ENCODE data around the gene CPTP.
A peak's percentile ranks its signal among the peaks of the same experiment; 100 is the strongest.

Gene CPTP
- long read RNA-seq, donor 1, transcript CPTP-201 (3 exons, 2,190 nt) = major isoform, 5 of 8 reads
- long read RNA-seq, donor 1, partial matches to known transcripts = 0 of 8 reads
- long read RNA-seq, donor 1, other reads (novel, unspliced or antisense) = 0 of 8 reads
- long read RNA-seq, donor 2, transcript CPTP-201 (3 exons, 2,190 nt) = major isoform, 9 of 13 reads
- long read RNA-seq, donor 2, partial matches to known transcripts = 0 of 13 reads
- long read RNA-seq, donor 2, other reads (novel, unspliced or antisense) = 0 of 13 reads
- long read RNA-seq, donor 3, partial matches to known transcripts = 0 of 5 reads
- long read RNA-seq, donor 3, other reads (novel, unspliced or antisense) = 0 of 5 reads
- long read RNA-seq, donor 4, transcript CPTP-202 (2 exons, 1,101 nt) = minor isoform, 5 of 15 reads
- long read RNA-seq, donor 4, transcript CPTP-201 (3 exons, 2,190 nt) = major isoform, 10 of 15 reads
- long read RNA-seq, donor 4, partial matches to known transcripts = 0 of 15 reads
- long read RNA-seq, donor 4, other reads (novel, unspliced or antisense) = 0 of 15 reads
- long read RNA-seq, donor 5, transcript CPTP-201 (3 exons, 2,190 nt) = major isoform, 12 of 22 reads
- long read RNA-seq, donor 5, partial matches to known transcripts = 9 of 22 reads
- long read RNA-seq, donor 5, other reads (novel, unspliced or antisense) = 0 of 22 reads
- long read RNA-seq, donor 6, transcript CPTP-202 (2 exons, 1,101 nt) = minor isoform, 10 of 62 reads
- long read RNA-seq, donor 6, transcript CPTP-201 (3 exons, 2,190 nt) = major isoform, 19 of 62 reads
- long read RNA-seq, donor 6, partial matches to known transcripts = 11 of 62 reads
- long read RNA-seq, donor 6, other reads (novel, unspliced or antisense) = 21 of 62 reads
- long read RNA-seq, donor 7, transcript CPTP-201 (3 exons, 2,190 nt) = major isoform, 19 of 23 reads
- long read RNA-seq, donor 7, partial matches to known transcripts = 0 of 23 reads
- long read RNA-seq, donor 7, other reads (novel, unspliced or antisense) = 0 of 23 reads
- long read RNA-seq, donor 8, transcript CPTP-201 (3 exons, 2,190 nt) = major isoform, 5 of 9 reads
- long read RNA-seq, donor 8, partial matches to known transcripts = 0 of 9 reads
- long read RNA-seq, donor 8, other reads (novel, unspliced or antisense) = 0 of 9 reads

DNA sequence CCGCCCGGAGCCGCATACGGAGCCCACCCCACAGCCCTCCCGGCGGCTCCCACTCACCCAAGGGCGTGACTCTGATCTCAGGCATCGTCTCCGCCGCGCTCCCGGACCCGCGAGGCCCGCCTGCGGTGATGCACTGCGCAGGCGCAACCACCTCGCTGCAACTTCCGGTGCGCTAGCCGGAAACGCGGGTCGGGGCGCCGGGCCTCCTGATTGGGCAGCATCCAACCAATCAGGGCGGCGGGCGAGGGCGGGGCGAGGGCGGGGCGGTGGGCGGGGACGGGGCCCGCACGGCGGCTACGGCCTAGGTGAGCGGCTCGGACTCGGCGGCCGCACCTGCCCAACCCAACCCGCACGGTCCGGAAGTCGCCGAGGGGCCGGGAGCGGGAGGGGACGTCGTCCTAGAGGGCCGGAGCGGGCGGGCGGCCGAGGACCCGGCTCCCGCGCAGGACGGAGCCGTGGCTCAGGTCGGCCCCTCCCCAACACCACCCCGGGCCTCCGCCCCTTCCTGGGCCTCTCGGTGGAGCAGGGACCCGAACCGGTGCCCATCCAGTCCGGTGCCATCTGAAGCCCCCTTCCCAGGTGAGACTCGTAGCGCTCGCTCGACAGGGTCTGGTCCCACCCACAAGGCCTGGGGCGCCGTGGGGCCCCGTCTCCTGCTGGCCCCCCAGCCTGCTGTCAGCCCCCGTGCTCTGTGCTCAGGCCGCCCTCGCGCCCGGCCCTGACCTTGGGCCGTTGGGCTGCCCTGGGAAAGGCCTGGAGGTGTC, at the start of gene CPTP, which contains the start of gene INTS11:
Gene CPTP (plus strand): TSS at position 279 of the 764 bp plus-strand sequence. CDS start 2,109 bp downstream, outside the sequence.
Gene INTS11 (minus strand): TSS at position 137 of the 764 bp plus-strand sequence. CDS start 52 bp downstream, at position 85.
- DNase-seq = peak; percentile 80

DNA sequence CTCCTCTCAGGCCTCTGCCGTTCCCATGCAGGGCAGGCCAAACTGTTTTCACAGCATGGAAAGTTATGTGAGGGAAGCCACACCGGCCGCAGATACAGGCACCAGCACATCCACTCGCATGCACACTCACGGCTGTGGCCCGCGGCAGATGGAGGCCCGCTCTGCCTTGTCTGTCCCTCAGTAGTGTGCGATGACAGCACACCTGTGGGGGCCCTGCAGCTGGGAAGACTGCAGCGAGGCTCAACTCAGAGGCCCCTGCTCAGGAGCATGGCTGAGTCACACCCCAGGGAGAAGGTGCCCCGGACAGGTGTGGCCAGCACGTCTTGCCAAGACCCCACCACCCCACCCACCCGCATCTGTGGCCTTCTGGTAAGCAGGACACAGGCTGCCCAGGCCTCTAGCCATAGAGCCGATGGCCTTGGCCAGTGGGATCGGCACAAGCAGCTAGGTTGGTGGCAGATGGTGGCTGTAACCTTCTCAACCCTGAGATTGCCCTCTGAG, 49.6 kb upstream of the CPTP start:
- no peak for DNase-seq

DNA sequence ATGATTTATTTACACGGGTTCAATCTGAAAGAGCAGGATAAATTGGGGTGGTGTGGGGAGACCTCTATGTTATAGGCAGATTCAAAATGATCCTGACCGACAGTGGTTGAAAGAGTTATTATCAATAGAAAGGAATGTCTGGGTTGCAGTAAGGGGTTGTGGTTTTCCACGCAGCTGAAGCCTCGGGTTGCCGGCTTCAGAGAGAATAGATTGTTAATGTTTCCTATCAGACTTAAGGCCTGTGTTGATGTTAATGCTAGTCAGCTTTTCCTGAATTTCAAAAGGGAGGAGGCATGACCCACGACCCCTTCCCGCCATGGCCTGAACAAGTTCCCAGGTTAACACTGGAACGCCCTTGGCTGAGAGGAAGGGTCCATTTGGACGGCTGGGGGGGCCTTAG, 48.8 kb upstream of the CPTP start:
- no peak for DNase-seq

DNA sequence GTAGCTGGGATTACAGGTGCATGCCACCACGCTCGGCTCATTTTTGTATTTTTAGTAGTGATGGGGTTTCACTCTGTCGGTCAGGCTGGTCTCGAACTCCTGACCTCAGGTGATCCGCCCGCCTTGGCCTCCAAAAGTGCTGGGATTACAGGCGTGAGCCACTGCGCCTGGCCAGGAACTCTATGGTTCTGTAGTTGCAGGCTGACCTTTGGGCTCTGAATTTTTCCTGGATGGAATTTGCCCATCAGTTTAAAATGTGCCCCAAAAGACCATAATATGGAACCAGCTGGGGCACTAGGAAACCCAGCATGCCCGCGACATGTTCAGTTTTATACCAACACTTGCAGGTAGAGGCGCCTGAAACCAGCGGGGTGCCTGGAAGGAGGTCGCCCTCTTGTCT, 46.0 kb upstream of the CPTP start:
- no peak for DNase-seq

DNA sequence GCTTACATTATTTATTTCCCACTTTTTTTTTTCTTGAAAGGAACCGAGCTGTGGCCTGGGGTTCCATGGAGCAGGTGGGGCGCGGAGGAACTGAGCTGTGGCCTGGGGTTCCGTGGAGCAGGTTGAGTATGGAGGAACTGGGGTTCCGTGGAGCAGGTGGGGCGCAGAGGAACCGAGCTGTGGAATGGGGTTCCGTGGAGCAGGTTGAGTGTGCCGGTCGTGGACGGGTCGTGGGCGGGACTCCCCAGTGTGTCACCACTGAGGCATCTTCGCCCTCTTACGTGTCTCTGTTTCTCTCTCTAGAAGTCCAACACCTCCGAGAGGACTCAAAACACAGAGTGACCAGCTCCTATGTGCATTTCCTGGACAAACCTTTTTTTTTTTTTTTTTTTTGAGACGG, 45.6 kb upstream of the CPTP start:
- DNase-seq = no peak

DNA sequence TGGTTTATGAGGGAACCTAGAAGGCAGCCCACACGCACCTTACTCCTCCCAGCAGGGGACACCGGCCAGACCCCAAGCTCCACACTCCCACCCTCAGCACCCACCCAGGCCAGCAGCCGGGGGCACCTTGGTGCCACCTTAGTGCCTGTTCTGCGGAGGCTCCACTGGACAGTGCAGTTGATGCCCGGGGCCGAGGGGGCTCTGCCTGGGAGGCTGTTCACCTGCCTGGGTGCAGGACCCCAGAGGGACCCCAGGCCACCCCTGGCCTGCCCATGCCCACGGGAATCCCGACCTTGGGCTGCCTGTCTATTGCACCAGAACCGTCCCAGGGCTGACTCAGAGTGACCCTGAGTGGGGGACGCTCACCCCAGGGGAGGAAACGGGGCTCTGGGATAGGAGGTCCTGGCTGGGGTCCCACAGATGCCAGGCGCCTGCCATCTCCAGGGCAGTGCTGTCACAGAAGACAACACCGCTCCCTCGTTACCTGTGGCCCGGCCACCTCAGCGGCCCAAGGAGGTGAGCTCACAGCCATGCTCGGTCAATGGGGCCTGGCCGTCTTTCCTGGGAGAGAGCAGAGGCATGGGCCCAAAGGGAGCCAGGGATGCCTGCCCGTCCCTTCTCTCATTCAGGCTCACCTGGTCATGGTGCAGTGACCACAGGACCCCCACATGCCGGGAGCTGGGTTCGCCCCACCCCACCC, 43.7 kb upstream of the CPTP start:
- no peak for DNase-seq

DNA sequence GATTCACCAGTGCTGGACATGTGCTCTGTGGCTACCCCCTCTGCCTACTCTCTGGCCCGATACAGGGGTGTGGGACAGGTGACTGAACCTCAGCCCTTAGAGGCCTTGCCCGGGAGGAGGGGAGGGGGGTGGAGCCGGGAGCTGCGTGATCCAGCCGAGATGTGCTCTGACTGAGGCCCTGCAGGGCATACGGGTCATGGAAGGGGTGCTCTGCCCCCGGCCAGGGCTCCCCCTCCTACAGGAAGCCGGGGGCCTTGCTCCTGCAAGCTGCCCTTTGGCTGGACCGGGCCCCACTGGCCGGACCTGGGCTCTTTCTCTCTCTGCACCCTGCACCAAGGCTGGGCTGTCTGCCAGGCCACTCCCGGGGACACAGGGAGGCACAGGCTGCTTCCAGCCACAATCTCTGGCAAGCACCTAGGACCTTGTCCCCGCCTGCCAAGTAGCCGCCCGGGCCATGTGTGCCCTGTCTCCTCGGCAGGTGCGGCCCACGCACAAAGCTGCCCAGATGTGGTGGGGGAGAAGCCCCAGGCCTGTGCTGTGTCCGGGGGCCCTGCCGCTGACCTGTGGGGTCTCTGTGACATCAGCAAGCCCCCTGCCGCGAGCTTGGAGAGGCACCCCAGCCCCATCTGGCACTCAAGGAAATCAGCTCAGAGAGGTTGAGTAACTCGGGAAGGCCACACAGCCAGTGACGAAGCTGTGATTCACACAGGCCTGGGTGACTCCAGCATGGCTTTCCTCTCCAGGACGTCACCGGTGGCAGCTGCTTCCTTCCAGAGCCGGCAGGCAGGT, 42.9 kb upstream of the CPTP start:
- DNase-seq = no peak

DNA sequence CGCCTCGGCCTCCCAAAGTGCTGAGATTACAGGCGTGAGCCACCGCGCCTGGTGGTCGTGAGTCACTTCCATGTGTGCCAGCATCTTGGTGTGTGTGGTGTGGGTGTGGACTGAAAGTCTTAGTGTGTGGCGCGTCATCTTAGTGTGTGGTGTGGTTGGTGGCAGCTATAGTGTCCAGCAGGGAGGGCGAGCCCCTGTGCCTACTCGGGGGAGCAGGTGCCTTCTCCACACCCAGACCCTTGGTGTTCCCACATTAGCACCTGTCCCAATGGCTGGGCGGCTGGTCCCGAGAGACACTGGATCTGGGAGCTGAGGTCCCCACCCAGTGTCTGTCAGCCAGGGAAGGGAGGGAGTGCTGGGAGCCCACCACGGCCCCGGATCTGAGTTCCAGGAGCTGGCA, 41.6 kb upstream of the CPTP start:
- no peak for DNase-seq

DNA sequence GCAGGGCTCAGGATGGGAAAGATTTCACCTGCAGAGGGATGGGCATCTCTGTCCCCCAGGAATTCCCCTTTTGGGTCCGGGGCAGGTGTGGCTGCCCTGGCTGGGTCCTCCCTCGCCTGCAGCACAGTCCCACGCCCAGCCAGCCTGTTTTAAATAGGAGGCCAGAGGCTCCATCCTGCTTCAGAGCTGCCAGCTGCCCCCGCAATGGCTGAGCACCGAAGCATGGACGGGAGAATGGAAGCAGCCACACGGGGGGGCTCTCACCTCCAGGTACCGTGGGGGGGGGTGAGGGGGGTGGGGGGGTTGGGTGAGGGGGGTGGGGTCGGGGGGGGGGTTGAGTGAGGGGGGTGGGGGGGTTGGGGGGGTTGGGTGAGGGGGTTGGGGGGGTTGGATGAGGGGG, 40.8 kb upstream of the CPTP start:
- DNase-seq = no peak

DNA sequence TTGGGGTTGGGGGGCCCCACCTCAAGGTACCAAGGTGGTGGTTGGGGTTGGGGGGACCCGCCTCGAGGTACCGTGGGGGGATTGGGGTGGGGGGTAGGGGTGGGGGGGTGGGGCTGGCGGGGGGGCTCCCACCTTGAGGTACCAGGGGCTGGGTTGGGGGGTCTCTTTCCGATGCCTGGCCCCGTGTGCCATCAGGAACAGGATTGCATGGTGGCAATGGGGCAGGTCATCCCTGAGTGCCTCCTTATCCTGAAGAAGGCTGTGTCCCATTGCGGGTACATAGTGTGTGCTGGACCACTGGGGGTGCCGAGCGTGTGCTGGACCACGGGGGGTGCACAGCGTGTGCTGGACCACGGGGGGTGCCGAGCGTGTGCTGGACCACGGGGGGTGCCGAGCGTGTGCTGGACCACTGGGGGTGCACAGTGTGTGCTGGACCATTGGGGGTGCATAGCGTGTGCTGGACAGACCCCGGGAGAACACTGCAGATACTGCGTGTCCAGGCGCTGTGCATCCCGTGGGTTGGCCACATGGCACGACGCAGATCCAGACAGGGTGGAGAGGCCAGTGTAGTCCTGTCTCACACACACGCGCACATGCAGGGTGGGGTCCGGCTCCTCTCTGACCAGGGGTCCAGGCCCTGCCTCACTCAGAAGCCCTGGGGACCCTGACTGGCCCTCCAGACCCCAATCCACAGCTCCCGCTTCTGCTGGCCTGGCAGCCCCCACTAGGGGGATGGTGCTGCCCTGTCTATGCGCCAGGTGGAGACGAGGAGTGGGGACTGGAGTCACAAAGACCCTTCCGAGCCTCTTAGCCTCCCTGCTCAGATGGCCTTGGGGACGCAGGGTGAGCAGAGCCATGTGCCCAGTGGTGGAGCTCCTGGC, 40.1 kb upstream of the CPTP start:
- no peak for DNase-seq

DNA sequence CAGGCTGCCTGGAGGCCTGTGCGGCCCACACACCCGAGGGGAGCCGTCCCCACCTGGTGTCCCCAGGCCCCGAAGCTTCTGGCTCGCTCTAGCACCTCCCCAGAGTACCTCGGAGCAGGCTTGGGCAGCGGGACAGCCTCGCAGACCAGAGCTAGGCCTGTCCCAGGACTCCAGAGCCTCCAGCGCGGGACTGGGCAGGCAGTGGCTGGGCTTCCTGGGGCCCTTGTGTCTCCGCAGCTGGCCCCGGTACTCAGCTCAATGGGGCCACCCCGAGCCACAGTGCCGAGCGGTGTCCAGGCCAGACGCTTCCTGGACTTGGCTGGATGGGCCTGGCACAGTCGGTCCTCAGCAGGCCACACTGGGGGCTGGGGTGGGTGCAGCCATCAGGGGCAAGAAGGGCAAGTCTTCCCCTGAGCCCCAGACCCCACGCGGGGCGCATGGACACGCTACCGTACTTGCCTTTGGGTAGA, 39.5 kb upstream of the CPTP start:
- no peak for DNase-seq

DNA sequence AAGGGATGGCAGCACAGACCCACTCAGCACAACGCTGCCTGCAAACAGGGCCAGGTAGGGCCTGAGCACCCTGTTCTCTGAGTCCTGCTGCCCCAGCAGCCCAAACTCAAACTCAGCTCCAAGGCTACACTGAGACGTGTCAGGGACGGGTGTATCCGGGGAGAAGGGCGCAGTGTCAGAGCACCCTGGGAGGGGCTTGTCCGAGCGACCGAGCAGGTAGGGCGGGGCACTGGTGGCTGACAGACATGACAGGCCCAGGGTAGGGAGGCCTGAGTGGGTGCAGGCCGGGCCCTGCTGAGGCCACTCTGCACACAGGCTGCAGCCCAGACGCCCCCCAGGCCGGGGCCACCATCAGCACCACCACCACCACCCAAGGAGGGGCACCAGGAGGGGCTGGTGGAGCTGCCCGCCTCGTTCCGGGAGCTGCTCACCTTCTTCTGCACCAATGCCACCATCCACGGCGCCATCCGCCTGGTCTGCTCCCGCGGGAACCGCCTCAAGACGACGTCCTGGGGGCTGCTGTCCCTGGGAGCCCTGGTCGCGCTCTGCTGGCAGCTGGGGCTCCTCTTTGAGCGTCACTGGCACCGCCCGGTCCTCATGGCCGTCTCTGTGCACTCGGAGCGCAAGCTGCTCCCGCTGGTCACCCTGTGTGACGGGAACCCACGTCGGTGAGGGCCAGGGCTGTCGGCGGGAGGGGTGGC, 38.8 kb upstream of the CPTP start:
- DNase-seq = peak; percentile 41

DNA sequence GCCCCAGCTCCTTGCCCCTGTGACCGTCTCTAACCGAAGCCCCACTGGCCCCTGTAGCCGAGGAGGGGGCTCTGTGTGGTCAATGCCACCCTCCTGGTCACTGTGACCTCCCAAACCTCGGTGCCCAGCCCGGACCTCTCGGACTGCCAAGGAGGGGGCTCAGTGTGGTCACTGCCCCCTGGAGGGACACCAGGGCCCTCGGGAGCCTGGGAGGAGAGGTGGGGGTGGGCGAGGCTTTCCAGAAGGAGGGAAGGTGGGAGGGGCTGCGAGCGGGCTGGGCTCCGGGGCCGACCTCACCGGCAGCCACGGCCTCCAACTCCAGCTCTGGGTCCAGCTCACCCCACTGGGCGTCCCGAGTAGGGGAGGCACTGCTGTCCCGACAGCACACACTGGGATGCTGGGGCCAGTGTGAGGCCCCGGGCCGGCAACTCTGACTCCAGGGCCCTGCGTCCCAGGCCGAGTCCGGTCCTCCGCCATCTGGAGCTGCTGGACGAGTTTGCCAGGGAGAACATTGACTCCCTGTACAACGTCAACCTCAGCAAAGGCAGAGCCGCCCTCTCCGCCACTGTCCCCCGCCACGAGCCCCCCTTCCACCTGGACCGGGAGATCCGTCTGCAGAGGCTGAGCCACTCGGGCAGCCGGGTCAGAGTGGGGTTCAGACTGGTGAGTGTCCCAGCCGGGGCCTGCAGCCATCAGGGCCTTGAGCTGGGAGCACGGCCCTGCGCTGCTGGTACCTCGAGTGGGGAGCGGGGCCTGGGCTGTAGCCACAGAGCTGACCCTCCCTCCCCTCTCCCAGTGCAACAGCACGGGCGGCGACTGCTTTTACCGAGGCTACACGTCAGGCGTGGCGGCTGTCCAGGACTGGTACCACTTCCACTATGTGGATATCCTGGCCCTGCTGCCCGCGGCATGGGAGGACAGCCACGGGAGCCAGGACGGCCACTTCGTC, 38.0 kb upstream of the CPTP start:
- no peak for DNase-seq

DNA sequence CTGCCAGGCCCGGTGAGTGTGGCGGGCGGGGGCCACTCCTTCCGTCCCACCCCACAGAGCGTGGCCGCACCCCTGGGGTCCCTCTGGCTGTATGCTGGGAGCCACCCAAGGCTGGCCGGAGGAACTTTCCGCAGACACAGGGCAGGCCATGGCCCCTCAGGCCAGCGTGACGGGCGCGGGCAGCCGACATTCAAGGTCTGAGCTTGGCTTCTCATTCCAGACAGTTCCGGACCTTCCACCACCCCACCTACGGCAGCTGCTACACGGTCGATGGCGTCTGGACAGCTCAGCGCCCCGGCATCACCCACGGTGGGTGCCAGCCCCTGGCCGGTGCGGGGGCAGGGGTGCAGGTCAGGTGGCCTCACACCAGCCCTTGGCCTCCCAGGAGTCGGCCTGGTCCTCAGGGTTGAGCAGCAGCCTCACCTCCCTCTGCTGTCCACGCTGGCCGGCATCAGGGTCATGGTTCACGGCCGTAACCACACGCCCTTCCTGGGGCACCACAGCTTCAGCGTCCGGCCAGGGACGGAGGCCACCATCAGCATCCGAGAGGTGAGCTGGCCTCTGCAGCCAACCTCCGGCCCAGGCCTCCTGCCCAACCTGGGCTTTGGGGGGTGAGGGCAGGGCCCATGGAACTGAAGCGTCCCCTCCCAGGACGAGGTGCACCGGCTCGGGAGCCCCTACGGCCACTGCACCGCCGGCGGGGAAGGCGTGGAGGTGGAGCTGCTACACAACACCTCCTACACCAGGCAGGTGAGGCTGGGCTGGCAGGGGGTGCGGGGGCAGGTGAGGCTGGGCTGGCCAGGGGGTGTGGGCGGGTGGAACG, 37.1 kb upstream of the CPTP start:
- DNase-seq = no peak

DNA sequence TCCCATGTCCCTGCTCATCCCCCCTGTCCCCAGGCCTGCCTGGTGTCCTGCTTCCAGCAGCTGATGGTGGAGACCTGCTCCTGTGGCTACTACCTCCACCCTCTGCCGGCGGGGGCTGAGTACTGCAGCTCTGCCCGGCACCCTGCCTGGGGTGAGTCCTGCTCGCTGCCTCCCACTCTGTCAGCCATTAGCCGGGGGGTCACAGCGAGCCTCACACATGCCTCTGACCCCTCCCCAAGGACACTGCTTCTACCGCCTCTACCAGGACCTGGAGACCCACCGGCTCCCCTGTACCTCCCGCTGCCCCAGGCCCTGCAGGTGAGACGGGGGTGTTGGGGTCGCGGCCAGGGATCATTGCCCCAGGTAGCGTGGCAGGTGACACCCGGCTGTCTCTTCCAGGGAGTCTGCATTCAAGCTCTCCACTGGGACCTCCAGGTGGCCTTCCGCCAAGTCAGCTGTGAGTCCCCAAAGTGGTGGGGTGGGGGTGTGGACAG, 34.3 kb upstream of the CPTP start:
- no peak for DNase-seq

DNA sequence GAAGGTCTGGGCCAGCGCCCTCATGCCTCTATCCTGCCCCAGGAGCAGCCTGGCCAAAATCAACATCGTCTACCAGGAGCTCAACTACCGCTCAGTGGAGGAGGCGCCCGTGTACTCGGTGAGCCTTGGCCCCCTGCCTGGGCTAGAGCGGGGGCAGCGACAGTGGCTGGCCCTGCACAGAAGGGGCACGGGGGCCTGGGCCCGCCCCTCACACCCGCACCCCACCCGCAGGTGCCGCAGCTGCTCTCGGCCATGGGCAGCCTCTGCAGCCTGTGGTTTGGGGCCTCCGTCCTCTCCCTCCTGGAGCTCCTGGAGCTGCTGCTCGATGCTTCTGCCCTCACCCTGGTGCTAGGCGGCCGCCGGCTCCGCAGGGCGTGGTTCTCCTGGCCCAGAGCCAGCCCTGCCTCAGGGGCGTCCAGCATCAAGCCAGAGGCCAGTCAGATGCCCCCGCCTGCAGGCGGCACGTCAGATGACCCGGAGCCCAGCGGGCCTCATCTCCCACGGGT, 33.5 kb upstream of the CPTP start:
- peak; percentile 59 for DNase-seq

Data from right kidney (tissue), 9 donors.